SK-N-SH (cell line): ENCODE results near the gene PER3. TPM values are rescaled to one million over a fixed set of nuclear protein-coding genes. Genes with fewer than 3 reads are reported as not detected.
A peak's percentile ranks its signal among the peaks of the same experiment; 100 is the strongest.

ENCODE experiments used
- CTCF ChIA-PET: fragments of 300-600, 350-600 bp; formaldehyde crosslinking; extraction: SDS; loops from one replicate; lab custom pipeline; 2021; lab: Yijun Ruan, JAX
- POLR2A ChIA-PET: fragments of 350-600 bp; sonication (Branson Sonifier 250); formaldehyde crosslinking; extraction: SDS; loops from one replicate; lab custom pipeline; 2020; ENCODE audit warnings: antibody characterized with exemption, inconsistent platforms; lab: Yijun Ruan, JAX
- DNase-seq: peaks from one replicate; pipeline ENCODE4 v3.0.0; 2012
- H2AFZ ChIP-seq: fragments of 200-600 bp; sonication (generic); 2 replicates; pipeline ENCODE4 v1.8.1; 2016; ENCODE audit warnings: antibody characterized with exemption, mild to moderate bottlenecking, low read depth
- H3F3A ChIP-seq: fragments of 200-600 bp; sonication (generic); replicated peaks from 2 replicates; pipeline ENCODE3; 2016; ENCODE audit warnings: antibody characterized with exemption, mild to moderate bottlenecking; ENCODE audit not compliant: insufficient read depth
- H3K27ac ChIP-seq, 2 experiments: fragments of 200-500 bp in 1 of 2; fragments of 200-600 bp in 1 of 2; sonication (Bioruptor generic) in 1 of 2; sonication (generic), shearing (Covaris generic) in 1 of 2; 2 replicates each; pipeline versions ENCODE4 v1.5.1 to v1.6.1; 2014 to 2016; ENCODE audit warnings: low read depth in 2 of 2, inconsistent platforms in 1 of 2, low read length in 1 of 2, mild to moderate bottlenecking in 1 of 2, mixed read lengths in 1 of 2
- H3K27me3 ChIP-seq: fragments of 200-600 bp; sonication (generic), shearing (Covaris generic); 2 replicates; pipeline ENCODE4 v1.6.1; 2016; ENCODE audit warnings: mixed run types; ENCODE audit not compliant: insufficient read depth
- H3K36me3 ChIP-seq, 2 experiments: fragments of 200-500 bp in 1 of 2; fragments of 200-600 bp in 1 of 2; sonication (Bioruptor generic) in 1 of 2; sonication (generic) in 1 of 2; replicated peaks in 1 of 2; 2 replicates each; pipeline versions ENCODE3 to v1.5.1; 2014 to 2016; ENCODE audit warnings: low read length in 1 of 2, mild to moderate bottlenecking in 1 of 2; ENCODE audit not compliant: insufficient read depth in 2 of 2, control insufficient read depth in 1 of 2
- H3K4me1 ChIP-seq, 2 experiments: fragments of 200-500 bp in 1 of 2; fragments of 200-600 bp in 1 of 2; sonication (Bioruptor generic) in 1 of 2; sonication (generic), shearing (Covaris generic) in 1 of 2; 2 replicates each; pipeline versions ENCODE4 v1.5.1 to v1.6.1; 2014 to 2016; ENCODE audit warnings: low read depth in 1 of 2, low read length in 1 of 2, mixed run types in 1 of 2; ENCODE audit not compliant: insufficient read depth in 2 of 2, control insufficient read depth in 1 of 2
- H3K4me2 ChIP-seq: fragments of 200-600 bp; sonication (generic), shearing (Covaris generic); 2 replicates; pipeline ENCODE4 v1.6.1; 2017; ENCODE audit warnings: mixed run types
- H3K4me3 ChIP-seq, 2 experiments: fragments of 200-500 bp in 1 of 2; fragments of 200-600 bp in 1 of 2; sonication (Bioruptor generic) in 1 of 2; sonication (generic), shearing (Covaris generic) in 1 of 2; 2 replicates each; pipeline versions ENCODE4 v1.5.1 to v1.8.1; 2014 to 2016; ENCODE audit warnings: low read depth in 2 of 2, inconsistent platforms in 1 of 2, low read length in 1 of 2, mild to moderate bottlenecking in 1 of 2, mixed read lengths in 1 of 2, moderate library complexity in 1 of 2
- H3K79me2 ChIP-seq: fragments of 200-600 bp; sonication (generic); 2 replicates; pipeline ENCODE4 v1.8.1; 2017; ENCODE audit warnings: mild to moderate bottlenecking; ENCODE audit not compliant: insufficient read depth
- H3K9ac ChIP-seq: fragments of 200-600 bp; sonication (generic); 2 replicates; pipeline ENCODE4 v1.6.1; 2017; ENCODE audit warnings: mixed run types
- H3K9me2 ChIP-seq: fragments of 200-600 bp; sonication (generic); 2 replicates; pipeline ENCODE4 v1.6.1; 2017; ENCODE audit warnings: mixed run types
- H3K9me3 ChIP-seq: fragments of 200-600 bp; sonication (generic); 2 replicates; pipeline ENCODE4 v1.6.1; 2017; ENCODE audit warnings: mixed run types, mild to moderate bottlenecking, moderate library complexity
- H4K20me1 ChIP-seq: fragments of 200-600 bp; sonication (generic); 2 replicates; pipeline ENCODE4 v1.6.1; 2017; ENCODE audit warnings: mild to moderate bottlenecking, mixed run types; ENCODE audit not compliant: insufficient read depth
- CHD2 ChIP-seq: fragments of 150-350 bp; IDR thresholded peaks from 2 replicates; pipeline ENCODE4 v1.6.1; 2018; ENCODE audit warnings: low read length; ENCODE audit not compliant: partially characterized antibody
- ELF1 ChIP-seq: IDR thresholded peaks from 2 replicates; pipeline ENCODE4 v1.4.0; 2012
- FOSL2 ChIP-seq: IDR thresholded peaks from 2 replicates; pipeline ENCODE4 v1.4.0; 2012; ENCODE audit warnings: low read depth, mild to moderate bottlenecking, moderate library complexity, borderline replicate concordance
- FOXM1 ChIP-seq: IDR thresholded peaks from 2 replicates; pipeline ENCODE4 v1.4.0; 2012; ENCODE audit warnings: low read depth, mild to moderate bottlenecking
- GATA2 ChIP-seq: sonication (generic); formaldehyde crosslinking; IDR thresholded peaks from 2 replicates; pipeline ENCODE4 v1.5.0; 2020; ENCODE audit warnings: mild to moderate bottlenecking, missing genetic modification reagents
- IRF3 ChIP-seq: fragments of 150-350 bp; IDR thresholded peaks from 2 replicates; pipeline ENCODE4 v1.6.1; 2016; ENCODE audit warnings: mild to moderate bottlenecking, low read depth, low read length
- MAX ChIP-seq: IDR thresholded peaks from 2 replicates; pipeline ENCODE4 v1.4.0; 2012; ENCODE audit warnings: low read depth
- MXI1 ChIP-seq: IDR thresholded peaks from 2 replicates; pipeline ENCODE4 v1.6.1; 2012; ENCODE audit warnings: mild to moderate bottlenecking, low read depth, low read length, improper control_type of control experiment
- NFIC ChIP-seq: IDR thresholded peaks from 2 replicates; pipeline ENCODE4 v1.4.0; 2012; ENCODE audit warnings: borderline replicate concordance
- RAD21 ChIP-seq: IDR thresholded peaks from 2 replicates; pipeline ENCODE4 v1.6.1; 2012; ENCODE audit warnings: mild to moderate bottlenecking, low read length
- RXRA ChIP-seq: IDR thresholded peaks from 2 replicates; pipeline ENCODE4 v1.4.0; 2012; ENCODE audit warnings: low read depth, mild to moderate bottlenecking, borderline replicate concordance
- SIN3A ChIP-seq: IDR thresholded peaks from 2 replicates; pipeline ENCODE4 v1.6.1; 2012; ENCODE audit warnings: low read depth, mild to moderate bottlenecking, low read length, moderate library complexity, borderline replicate concordance
- TCF12 ChIP-seq: IDR thresholded peaks from 2 replicates; pipeline ENCODE4 v1.4.0; 2012
- YY1 ChIP-seq: IDR thresholded peaks from 2 replicates; pipeline ENCODE4 v1.4.0; 2012; ENCODE audit warnings: low read depth, mild to moderate bottlenecking
- WGBS: methylation state at CpG from one replicate; pipeline ENCODE4 v1.1.6; 2017; ENCODE audit warnings: low lambda C conversion rate; 5-methylcytosine and 5-hydroxymethylcytosine counted together
- polyA plus RNA-seq, 3 experiments: library from polyadenylated mRNA; depleted of rRNA; stranded (reverse); fragments of >200 nt; gene quantifications; 2 replicates each; pipeline ENCODE4 v1.2.3, GENCODE V29; 2012
- TF ChIP-seq, protein P1 (sequence below): IDR thresholded peaks from 2 replicates; pipeline ENCODE4 v1.6.1; 2012; ENCODE audit warnings: mild to moderate bottlenecking, low read depth, low read length, moderate library complexity

Gene PER3
- polyA plus RNA-seq, 1 of the 3 experiments (the other 2 are of a cell fraction): 6.0 TPM

- Histone ChIP-seq H3F3A (no peaks in the 10 kb centered on the region), H3K4me1 (no peaks in the 10 kb centered on the region), H3K27ac (no peak overlapping the region), H3K27me3 (no peaks in the 10 kb centered on the region), H2AFZ (no peak overlapping the region), H3K79me2 (no peaks in the 10 kb centered on the region), H3K4me2 (no peak overlapping the region)
- DNase-seq: peak; percentile 39
- TF ChIP-seq NFIC (no peak), MAX (no peak), GATA2 (CRISPR knock-in tag) (peak; percentile 39; the same call in 1 of the 2 replicates), CHD2 (no peak)
- TF ChIP-seq, all 33 proteins: peak for 1
- ChIA-PET CTCF (no interaction called here), POLR2A (no interaction called here)
- no peaks in the 10 kb centered on the region for H4K20me1 ChIP-seq
- no peaks in the 10 kb centered on the region for H3K9me2 ChIP-seq
- WGBS: 61% methylated on average over 6 of the region's 10 CpGs
- no peaks in the 10 kb centered on the region for H3K36me3 ChIP-seq
- H3K9me3 ChIP-seq: no peaks in the 10 kb centered on the region
- no peak overlapping the region for H3K4me3 ChIP-seq
- H3K9ac ChIP-seq: no peak overlapping the region
These were observed 84.1 kb downstream of the PER3 start for GRCh38 chr1:7868070-7868780.

GRCh38 chr1:7869136-7869920 lies 85.2 kb downstream of the PER3 start:
- H3K4me1 ChIP-seq: no peaks in the 10 kb centered on the region
- no peaks in the 10 kb centered on the region for H3K27me3 ChIP-seq
- TF ChIP-seq ELF1: no peak
- TF ChIP-seq RAD21: no peak
- no peak for TF ChIP-seq NFIC
- TF ChIP-seq TCF12: no peak
- TF ChIP-seq SIN3A: no peak
- TF ChIP-seq YY1: no peak
- no peak for TF ChIP-seq MAX
- no peak for TF ChIP-seq RXRA
- TF ChIP-seq FOXM1: no peak
- TF ChIP-seq, all 33 proteins: peak for 0
- 70% methylated on average over 13 of the region's 16 CpGs for WGBS
- Histone ChIP-seq H3K4me2 (no peak overlapping the region), H4K20me1 (no peaks in the 10 kb centered on the region), H3K36me3 (no peaks in the 10 kb centered on the region), H2AFZ (no peak overlapping the region), H3K27ac (no peak overlapping the region), H3K79me2 (no peaks in the 10 kb centered on the region), H3K4me3 (no peak overlapping the region), H3F3A (no peaks in the 10 kb centered on the region), H3K9me2 (no peaks in the 10 kb centered on the region), H3K9me3 (no peaks in the 10 kb centered on the region), H3K9ac (no peak overlapping the region)
- DNase-seq: no peak
- ChIA-PET CTCF (no interaction called here), POLR2A (no interaction called here)

- 60% methylated on average over 4 of the region's 6 CpGs for WGBS
- no peaks in the 10 kb centered on the region for H3K27me3 ChIP-seq
- H4K20me1 ChIP-seq: no peaks in the 10 kb centered on the region
- POLR2A ChIA-PET: no interaction called here
- H3K4me3 ChIP-seq: no peak overlapping the region
- H3K9me3 ChIP-seq: no peaks in the 10 kb centered on the region
- H3F3A ChIP-seq: no peaks in the 10 kb centered on the region
- no peak overlapping the region for H3K27ac ChIP-seq
- no peak for DNase-seq
- no peaks in the 10 kb centered on the region for H3K36me3 ChIP-seq
- CTCF ChIA-PET: no interaction called here
- H3K4me2 ChIP-seq: no peak overlapping the region
- H3K79me2 ChIP-seq: no peaks in the 10 kb centered on the region
- H3K4me1 ChIP-seq: no peaks in the 10 kb centered on the region
- H3K9me2 ChIP-seq: no peaks in the 10 kb centered on the region
- H2AFZ ChIP-seq: no peak overlapping the region
- H3K9ac ChIP-seq: no peak overlapping the region
- TF ChIP-seq IRF3 (no peak), MXI1 (no peak), FOSL2 (no peak), GATA2 (CRISPR knock-in tag) (no peak), CHD2 (no peak), TCF12 (no peak)
- TF ChIP-seq, protein P1, sequence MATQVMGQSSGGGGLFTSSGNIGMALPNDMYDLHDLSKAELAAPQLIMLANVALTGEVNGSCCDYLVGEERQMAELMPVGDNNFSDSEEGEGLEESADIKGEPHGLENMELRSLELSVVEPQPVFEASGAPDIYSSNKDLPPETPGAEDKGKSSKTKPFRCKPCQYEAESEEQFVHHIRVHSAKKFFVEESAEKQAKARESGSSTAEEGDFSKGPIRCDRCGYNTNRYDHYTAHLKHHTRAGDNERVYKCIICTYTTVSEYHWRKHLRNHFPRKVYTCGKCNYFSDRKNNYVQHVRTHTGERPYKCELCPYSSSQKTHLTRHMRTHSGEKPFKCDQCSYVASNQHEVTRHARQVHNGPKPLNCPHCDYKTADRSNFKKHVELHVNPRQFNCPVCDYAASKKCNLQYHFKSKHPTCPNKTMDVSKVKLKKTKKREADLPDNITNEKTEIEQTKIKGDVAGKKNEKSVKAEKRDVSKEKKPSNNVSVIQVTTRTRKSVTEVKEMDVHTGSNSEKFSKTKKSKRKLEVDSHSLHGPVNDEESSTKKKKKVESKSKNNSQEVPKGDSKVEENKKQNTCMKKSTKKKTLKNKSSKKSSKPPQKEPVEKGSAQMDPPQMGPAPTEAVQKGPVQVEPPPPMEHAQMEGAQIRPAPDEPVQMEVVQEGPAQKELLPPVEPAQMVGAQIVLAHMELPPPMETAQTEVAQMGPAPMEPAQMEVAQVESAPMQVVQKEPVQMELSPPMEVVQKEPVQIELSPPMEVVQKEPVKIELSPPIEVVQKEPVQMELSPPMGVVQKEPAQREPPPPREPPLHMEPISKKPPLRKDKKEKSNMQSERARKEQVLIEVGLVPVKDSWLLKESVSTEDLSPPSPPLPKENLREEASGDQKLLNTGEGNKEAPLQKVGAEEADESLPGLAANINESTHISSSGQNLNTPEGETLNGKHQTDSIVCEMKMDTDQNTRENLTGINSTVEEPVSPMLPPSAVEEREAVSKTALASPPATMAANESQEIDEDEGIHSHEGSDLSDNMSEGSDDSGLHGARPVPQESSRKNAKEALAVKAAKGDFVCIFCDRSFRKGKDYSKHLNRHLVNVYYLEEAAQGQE: no peak
These were observed 87.0 kb downstream of the PER3 start for GRCh38 chr1:7871136-7871535.
